H1 (cell line): ENCODE results near the gene RIT2.

Experiments
- CEBPB ChIP-seq: IDR thresholded peaks from 2 replicates; pipeline ENCODE4 v1.6.1; 2012; ENCODE audit warnings: low read depth, low read length
- EP300 ChIP-seq, 2 experiments: IDR thresholded peaks; 1 replicate in 1 of 2; 2 replicates in 1 of 2; pipeline ENCODE4 v1.6.1; 2011 to 2012; ENCODE audit warnings: low read depth in 2 of 2, low read length in 2 of 2, mild to moderate bottlenecking in 2 of 2, borderline replicate concordance in 1 of 2, inconsistent platforms in 1 of 2, moderate library complexity in 1 of 2
- HDAC2 ChIP-seq, 2 experiments: fragments of 300-600 bp in 1 of 2; sonication (generic) in 1 of 2; IDR thresholded peaks; 2 replicates each; pipeline ENCODE4 v1.6.1; 2011 to 2012; ENCODE audit warnings: low read depth in 2 of 2, low read length in 2 of 2, mild to moderate bottlenecking in 2 of 2, moderate library complexity in 2 of 2, borderline replicate concordance in 1 of 2, inconsistent platforms in 1 of 2
- JUN ChIP-seq: IDR thresholded peaks from 2 replicates; pipeline ENCODE4 v1.6.1; 2011; ENCODE audit warnings: low read depth, mild to moderate bottlenecking, improper control_type of control experiment, low read length
- POLR2A ChIP-seq, 2 experiments: IDR thresholded peaks; 1 replicate in 1 of 2; 2 replicates in 1 of 2; pipeline ENCODE4 v1.6.1; 2011; ENCODE audit warnings: low read depth in 2 of 2, low read length in 2 of 2, mild to moderate bottlenecking in 2 of 2; ENCODE audit errors: control extremely low read depth in 1 of 2
- POLR2AphosphoS5 ChIP-seq: IDR thresholded peaks from 2 replicates; pipeline ENCODE4 v1.6.1; 2011; ENCODE audit warnings: low read depth, low read length
- SIRT6 ChIP-seq: IDR thresholded peaks from one replicate; pipeline ENCODE4 v1.7.1; 2012; ENCODE audit warnings: low read length, inconsistent platforms
- SP1 ChIP-seq: IDR thresholded peaks from 2 replicates; pipeline ENCODE4 v1.6.1; 2011; ENCODE audit warnings: low read depth, low read length
- TBP ChIP-seq: IDR thresholded peaks from 2 replicates; pipeline ENCODE4 v1.6.1; 2011; ENCODE audit warnings: low read depth, low read length, improper control_type of control experiment
- TF ChIP-seq, protein P1 (sequence below), 3 experiments: IDR thresholded peaks; 1 replicate in 2 of 3; 2 replicates in 1 of 3; pipeline versions ENCODE4 v1.5.1 to v1.6.1; 2011; ENCODE audit warnings: low read length in 3 of 3, mild to moderate bottlenecking in 3 of 3, inconsistent platforms in 2 of 3, low read depth in 1 of 3, moderate library complexity in 1 of 3; ENCODE audit not compliant: insufficient read depth in 1 of 3; ENCODE audit errors: control extremely low read depth in 1 of 3
- TF ChIP-seq, protein P2 (sequence below): IDR thresholded peaks from 2 replicates; pipeline ENCODE4 v1.6.1; 2011; ENCODE audit warnings: low read depth, mild to moderate bottlenecking, low read length; ENCODE audit not compliant: insufficient read depth

DNA sequence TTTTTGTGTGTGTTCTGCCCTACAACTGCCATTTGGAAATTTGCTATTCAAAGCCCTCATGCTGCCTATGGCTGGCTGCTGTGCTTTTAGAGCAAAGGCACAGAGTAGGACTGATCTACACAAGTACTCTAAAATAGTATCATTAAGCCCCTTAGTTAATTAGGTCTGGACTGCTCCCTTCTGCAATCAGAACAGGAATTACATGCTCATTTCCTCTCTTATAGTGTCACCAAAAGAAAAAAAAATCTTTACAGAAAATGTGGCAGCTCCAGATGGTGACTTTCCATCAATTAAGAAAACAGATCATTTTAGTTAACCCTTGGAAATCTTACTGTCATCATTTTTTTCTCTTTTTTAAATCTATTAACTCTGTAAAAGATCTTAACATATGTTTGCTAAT is 337.5 kb downstream of the RIT2 start:
- TF ChIP-seq POLR2A (IDR thresholded peaks at IDR 0.05; ENCODE audit: control extremely low read depth in 1 of 2, low read depth in 2 of 2, low read length in 2 of 2) (no peak), SP1 (no peak), SIRT6 (no peak), EP300 (IDR thresholded peaks at IDR 0.05; ENCODE audit: borderline replicate concordance in 1 of 2, low read depth in 2 of 2, low read length in 2 of 2) (no peak), CEBPB (no peak), HDAC2 (IDR thresholded peaks at IDR 0.05; ENCODE audit: borderline replicate concordance in 1 of 2, low read depth in 2 of 2, low read length in 2 of 2) (no peak), JUN (no peak), POLR2AphosphoS5 (no peak), TBP (no peak)
- TF ChIP-seq, protein P1, sequence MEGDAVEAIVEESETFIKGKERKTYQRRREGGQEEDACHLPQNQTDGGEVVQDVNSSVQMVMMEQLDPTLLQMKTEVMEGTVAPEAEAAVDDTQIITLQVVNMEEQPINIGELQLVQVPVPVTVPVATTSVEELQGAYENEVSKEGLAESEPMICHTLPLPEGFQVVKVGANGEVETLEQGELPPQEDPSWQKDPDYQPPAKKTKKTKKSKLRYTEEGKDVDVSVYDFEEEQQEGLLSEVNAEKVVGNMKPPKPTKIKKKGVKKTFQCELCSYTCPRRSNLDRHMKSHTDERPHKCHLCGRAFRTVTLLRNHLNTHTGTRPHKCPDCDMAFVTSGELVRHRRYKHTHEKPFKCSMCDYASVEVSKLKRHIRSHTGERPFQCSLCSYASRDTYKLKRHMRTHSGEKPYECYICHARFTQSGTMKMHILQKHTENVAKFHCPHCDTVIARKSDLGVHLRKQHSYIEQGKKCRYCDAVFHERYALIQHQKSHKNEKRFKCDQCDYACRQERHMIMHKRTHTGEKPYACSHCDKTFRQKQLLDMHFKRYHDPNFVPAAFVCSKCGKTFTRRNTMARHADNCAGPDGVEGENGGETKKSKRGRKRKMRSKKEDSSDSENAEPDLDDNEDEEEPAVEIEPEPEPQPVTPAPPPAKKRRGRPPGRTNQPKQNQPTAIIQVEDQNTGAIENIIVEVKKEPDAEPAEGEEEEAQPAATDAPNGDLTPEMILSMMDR (IDR thresholded peaks at IDR 0.05; ENCODE audit: control extremely low read depth in 1 of 3, insufficient read depth in 1 of 3, low read depth in 1 of 3, low read length in 3 of 3): no peak
- TF ChIP-seq, protein P2, sequence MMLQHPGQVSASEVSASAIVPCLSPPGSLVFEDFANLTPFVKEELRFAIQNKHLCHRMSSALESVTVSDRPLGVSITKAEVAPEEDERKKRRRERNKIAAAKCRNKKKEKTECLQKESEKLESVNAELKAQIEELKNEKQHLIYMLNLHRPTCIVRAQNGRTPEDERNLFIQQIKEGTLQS: no peak
